NCI-H345 (cell line): ENCODE data around the gene TAX1BP3.
A peak's percentile ranks its signal among the peaks of the same experiment; 100 is the strongest.

Experiments used
- DNase-seq: peaks from one replicate; lab custom pipeline; 2025; lab: John Stamatoyannopoulos, UW

The TAX1BP3 gene

DNA sequence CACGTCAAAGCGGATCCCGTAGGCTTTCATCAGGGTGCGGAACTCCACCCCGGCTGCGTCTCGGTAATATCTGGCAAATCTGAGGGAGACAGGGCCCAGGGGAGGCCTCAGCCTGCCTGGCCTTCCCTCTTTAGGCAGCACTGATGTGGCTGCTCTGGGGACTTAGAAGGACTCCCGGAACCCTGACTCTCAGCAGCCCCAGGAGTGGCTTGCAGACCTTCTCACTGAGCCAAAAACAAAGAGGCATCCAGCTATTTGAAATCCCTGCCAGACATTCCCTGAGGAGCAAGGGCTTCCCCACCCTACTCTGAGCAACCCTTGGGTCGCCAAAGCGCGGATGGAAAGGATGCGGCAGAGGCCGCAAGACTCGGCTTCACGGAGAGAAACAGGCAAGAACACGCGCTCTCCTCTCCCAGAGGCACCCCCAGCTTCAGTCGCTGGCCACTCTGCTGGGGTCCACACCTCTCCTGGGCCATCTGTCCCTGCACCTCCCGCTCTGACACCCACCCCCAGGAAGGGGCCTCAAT is 19.7 kb upstream of the TAX1BP3 start:
- no peak for DNase-seq

DNA sequence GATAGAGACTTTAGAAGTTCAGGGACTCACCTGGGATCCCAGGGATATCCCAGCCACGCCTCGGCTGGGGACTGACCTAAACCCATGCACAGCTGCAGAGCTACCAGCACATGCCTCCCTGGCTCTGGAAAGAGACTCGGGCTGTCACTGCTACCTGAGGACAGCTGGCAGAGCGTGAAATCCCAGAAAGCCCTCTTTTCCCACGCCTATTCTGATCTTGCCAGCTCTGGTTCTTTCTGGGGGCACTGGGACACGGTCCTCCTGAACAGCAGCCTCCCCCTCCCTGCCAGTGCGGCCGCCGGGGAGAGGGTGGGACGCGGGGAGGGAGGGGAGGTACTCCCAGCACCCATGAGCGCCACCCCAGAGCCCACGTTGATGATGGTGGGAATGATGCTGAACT is 16.8 kb upstream of the TAX1BP3 start:
- no peak for DNase-seq

DNA sequence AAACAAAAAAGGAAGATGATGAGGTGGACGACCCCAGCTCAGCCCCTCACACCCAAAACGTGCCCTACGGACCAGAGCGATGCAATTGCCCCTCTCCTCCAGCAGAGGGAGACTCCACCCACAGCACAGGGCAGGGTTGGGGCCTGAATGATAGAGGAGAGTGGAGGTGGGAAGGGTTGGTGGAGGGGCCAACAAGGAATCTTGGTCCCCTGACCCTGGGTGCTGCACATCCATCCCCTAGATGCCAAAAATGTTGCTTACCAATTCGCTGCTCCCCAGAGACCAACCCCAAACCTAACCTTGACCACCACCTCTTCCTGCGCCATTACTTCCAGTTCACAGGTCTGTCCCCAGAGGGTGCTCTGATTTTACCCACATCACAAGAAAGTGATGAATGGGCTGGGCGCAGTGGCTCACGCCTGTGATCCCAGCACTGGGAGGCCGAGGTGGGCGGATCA is 14.7 kb upstream of the TAX1BP3 start:
- DNase-seq, result no peak

DNA sequence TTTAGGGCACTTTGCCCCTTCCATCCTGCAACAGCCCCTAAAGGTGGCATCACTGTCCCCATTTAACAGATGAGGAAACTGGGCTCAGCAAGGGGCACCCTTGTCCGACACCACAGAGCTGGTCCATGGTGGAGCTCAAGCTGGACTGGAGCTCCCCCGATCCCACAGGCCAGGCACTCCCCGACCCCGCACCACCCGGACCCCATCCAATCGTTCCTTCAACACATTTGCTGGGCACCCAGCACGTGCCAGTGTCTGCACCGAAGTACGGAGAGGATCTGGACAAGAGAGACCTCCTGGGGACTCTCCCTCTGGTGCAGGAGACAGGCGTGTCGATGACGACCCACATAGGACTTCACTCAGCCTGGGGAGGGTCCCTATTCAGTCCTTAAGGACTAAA is 13.7 kb upstream of the TAX1BP3 start:
- DNase-seq, result no peak

DNA sequence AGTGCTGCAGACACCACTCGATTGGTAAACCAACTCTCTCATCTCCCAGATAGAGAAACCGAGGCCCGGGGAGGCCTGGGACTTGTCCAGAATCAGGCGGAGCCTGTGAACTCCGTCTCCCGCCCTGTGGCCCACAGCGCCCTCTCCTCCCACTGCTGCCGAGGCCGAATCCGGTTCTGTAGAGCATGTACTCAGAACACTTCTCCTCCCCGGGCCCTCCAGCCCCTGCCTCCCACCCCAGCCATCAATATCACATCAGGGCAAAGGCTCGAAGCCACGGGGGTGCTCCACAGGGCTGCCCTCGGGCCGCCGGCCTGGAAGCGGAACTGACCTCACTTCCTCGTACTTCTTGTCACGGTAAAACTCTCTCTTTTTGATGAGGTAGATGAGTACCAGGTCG is 13.2 kb upstream of the TAX1BP3 start:
- DNase-seq, result no peak

DNA sequence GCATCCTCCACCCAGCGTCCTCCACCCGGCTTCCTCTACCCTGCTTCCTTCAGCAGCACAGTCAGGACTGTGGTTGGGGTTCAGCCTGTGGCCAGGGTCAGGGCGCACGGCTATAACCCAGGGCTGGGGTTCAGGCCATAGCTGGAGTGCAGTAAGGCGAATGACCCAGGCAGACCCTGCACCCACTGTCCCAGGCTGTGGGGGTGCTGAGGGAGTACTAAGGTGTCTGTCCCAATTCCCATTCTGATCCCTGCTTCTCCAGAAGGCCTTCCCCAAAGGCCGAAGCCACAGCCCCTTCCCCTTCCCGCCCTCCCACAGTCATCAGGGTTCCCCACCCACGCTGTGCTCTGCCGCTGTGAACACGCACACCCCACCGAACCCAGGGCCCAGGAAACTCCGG is 12.7 kb upstream of the TAX1BP3 start:
- DNase-seq, result no peak

DNA sequence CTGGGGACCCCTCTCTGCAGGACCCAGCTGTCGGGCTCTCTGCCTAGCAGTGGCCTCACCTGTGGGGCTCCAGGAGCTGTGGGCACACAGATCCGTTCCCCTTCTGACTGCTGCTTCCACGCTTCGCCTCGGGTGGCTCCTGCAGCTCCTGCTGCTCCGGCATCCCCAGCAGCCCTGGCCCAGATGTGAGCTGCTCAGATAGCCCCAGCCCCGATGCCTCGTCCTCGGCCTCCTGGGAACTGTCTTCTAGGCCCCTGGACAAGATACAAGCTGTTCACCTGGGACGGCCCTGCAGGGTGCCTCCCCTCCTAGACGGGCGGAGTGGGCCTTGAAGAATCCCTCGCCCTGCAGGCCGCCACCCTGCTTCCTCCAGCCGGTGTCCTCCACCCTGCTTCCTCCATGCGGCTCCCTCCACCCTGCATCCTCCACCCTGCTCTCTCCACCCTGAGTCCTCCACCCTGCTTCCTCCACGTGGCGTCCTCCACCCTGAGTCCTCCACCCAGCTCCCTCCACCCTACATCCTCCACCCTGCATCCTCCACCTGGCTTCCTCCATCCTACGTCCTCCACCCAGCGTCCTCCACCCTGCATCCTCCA is 11.3 kb upstream of the TAX1BP3 start:
- no peak for DNase-seq

DNA sequence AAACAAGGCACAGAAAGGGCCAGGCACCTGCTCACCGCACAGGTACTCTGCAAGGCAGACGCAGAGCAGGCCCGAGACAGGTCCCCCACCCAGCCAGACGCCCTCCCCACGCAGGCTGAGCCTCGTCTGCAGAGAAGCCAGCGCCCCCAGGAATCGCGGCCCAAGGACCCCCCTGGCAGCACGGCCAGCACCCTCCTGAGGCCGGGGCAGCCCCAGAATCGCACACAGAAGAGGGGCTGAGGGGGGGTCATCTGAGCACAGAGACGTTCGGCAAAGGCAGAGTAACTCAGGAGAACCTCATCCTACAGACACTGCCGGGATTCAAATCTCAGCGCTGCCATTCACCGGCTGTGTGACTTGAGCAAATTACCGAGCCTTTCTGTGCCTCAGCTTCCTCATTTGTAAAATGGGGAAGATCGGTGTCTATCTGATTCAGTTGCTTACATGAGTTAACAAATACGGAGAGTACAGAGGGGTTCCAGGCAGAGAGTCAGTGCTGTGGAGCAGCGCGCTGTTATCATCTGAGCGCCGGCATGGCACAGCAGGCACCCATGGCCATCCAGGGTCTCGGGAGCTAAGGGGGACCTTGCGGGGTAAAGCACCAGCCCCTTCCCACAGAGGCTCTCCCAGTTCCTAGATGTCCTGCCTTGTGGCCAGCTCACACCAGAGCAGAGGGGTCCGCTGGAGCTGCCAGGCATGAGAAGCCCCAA is 10.6 kb upstream of the TAX1BP3 start:
- no peak for DNase-seq

DNA sequence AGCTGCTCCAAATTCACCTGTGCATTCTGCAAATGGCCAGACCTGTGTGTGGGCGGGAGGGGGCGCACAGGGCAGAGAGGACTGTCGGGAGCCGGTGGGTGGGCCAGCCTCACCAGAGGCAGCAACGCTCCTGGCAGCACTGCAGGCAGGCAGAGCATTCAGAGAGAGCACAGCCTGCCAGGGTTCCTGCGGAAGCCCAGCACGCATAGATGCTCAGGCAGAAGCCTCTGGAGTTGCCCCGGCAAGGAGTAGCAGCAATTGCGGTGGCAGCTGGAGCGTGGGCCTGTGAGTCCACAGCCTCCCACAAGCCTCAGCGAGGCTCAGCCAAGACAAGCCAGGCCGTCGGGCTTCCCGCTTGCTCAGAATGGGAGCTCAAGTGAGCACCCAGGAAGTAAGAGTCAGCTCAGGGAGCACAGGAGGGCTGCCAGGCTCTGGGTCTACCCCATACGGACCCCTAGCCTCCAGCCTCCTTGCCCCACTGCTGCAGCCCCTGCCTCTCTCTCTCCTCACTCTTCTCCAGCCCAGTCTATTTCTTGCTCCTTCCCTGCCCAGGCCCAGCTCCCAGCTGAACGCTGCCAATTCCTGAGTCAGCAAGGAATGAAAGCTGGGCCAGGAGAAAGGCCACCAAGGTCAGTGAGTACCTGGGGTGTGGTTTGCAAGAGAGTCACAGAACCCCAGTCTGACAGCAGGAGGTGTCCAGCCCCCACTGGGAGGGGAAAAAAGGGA is 9.9 kb upstream of the TAX1BP3 start:
- DNase-seq, result no peak

DNA sequence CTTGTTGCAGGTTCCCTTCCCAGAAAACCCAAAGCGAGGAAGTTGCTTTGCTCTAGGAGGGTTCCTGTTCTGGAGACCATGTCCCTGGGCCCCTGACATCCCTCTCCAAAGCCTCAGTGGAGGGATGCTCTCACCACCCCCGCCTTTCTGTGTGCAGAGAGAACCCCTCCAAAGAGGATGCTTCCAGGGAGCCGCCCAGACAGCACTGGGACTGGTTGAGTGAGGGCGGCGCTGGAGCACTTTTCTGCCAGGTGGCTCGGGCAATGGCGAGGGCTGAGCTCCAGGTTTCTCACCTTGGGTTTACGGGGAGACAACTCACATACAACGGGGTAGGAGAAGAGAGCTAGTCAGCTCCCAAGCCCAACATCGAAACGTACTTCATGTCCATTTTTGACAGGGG is 7.5 kb upstream of the TAX1BP3 start:
- DNase-seq, result no peak

DNA sequence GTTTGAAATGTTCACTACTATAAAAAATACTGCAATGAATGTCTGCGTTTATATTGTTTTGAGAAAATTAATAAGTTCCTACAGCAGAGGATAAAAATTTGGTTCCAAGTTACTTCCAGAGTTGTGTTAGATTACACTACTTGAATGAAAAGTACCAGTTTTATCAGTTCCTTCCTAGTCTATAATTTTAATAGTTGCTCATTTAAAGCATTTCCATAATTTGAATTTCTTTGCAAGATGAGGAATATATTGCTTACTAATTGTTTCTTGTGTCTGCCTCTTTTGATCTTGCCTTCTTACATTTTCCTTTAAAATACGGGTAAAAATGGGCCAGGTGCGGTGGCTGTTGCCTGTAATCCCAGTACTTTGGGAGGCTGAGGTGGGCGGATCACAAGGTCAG is 4.2 kb upstream of the TAX1BP3 start:
- DNase-seq, result no peak

DNA sequence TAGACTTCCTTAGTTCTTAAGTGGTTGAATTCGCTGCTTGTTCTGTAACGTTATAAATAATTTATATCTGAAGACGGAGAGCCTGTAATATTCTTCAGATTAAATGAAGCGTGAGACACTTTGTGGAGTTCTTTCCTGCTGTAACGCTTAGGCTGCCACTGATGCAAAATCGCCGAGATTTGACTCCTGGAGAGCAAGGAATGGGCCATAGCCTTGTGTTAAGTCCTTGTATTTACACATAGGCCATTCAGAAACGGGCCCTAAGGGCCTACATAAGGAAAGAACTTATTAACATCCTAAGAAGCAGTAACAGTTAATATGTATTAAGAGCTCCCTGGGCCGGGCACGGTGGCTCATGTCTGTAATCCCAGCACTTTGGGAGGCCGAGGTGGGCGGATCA is 1.2 kb upstream of the TAX1BP3 start:
- DNase-seq, result no peak

DNA sequence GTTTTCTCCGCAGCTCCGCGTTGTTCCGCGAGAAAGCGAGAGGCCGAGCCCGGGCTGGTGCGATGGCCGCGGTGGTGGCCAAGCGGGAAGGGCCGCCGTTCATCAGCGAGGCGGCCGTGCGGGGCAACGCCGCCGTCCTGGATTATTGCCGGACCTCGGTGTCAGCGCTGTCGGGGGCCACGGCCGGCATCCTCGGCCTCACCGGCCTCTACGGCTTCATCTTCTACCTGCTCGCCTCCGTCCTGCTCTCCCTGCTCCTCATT is 638 bp upstream of the TAX1BP3 start:
- DNase-seq, result no peak

DNA sequence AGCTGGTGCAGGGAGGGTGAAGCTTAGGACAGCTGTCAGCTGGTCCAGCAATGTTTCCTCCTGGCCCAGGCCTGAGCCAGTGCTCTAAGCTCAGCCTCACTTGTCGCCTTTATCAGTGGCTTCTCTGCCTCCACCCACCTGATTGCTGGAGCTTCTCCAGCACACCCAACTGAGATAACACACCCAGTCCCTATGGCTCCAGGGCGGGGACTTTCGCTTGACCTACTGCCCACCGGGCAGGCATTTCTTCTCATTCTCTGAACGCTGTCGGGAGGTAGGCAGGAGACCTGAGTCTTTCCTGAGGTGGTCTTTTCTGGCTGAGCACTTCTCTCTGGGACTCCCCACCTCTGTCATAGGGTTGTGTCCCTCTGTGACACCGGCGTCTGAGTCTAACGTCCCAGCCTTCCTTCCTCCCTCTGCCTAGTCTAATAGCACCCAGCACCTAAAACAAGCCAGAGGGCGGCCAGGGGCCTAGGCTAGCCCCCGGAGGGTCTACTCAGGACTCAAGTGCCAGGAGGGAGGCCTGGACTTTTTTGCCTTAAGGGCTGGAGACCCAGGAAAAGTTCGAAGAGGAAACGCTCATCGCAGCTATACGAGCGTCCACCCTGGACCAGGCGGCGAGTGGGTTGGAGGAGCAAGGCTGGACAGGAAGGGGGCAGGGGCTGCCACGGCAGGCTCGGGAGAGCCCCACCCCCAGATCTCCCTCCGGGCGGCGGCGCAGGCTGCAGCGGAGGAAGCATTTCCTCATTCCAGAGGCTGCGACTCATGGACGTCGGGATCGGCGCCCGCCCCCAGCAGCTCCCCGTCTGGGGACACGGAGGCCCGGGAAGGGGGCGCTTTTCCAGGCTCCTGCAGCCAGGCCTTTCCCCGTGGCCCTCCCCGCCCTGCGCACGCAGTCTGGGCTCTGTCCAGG is 756 bp downstream of the TAX1BP3 start:
- DNase-seq, result peak; percentile 22

DNA sequence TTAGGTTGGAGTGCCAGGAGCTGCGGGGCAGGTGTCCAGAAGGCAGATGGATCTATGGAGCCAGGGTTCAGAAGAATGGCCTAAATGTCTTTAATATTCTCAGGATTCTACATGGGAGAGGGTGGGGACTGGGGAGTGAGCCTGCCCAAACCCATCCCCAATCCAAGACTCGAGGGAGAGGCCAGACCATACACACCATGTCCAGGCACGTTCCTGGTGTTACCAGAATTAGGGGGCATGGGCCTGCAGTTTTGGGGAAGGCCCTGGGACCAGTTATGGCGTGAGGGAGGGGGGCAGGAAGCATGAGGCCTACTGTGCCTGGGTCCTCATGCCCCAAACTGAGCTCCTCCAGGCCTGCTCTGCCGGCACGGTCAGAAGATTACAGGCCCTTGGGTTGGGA is 1.9 kb downstream of the TAX1BP3 start:
- DNase-seq, result no peak

DNA sequence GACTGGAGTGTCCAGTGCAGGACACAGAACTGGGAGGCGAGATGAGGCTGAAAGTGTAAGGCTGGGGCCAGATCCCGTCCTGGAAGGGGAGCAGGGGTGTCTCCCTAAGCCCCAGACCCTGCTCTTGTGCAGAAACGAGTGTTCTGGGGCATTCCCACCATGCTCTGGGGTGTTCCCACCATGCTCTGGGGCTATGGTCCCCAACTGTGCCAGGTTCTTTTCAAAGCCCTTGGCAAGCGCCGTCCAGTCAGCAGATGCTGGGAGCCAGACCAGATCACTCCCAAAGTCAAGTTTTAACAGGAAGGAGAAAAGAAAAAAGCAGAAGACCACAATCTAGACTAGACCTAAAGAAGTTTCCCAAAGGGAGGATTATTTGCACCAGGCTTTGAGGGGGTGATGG is 2.5 kb downstream of the TAX1BP3 start:
- no peak for DNase-seq

DNA sequence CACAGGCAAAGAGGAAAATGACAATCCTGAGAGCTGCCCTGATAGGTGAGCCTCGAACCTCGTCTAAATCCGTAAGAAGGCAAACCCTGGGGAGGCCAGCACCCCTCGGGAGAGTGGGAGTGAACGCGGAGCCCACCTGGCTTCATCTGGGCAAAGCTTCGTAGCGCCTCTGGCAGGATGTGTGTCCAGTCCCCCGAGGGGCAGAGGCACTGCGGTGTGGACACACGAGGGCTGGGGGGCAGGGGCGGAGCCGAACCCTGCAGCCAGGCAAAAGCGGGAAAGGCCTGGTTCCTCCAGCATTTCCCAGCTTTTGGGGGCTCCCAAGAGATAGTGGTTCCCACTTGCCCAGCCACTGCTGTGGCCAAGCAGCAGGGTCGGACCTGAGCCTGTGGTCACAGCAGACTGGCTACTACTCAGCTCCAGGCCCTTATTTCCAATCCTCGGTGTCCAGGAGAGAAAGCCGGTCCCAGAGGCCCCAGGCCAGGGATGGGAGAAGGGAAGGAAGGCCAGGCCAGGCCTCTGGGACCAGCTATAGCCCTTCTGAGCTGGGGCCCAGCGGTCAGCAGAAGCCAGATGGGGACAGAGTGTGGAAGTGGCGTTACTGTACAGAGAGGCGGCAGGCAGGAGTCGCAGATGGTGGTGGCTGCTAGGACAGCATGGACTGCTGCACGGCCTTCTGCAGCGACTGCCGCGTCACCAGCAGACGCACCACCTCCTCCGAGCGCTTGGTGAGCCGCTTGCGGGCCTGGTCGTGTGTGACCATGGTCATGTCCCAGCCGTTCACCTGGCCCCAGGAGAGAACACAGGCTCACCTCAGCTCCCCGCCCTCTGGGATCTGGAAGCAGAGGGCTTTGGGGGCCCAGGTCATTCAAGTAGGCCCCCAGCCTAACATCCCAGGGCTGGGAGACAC is 5.0 kb downstream of the TAX1BP3 start:
- DNase-seq, result no peak

DNA sequence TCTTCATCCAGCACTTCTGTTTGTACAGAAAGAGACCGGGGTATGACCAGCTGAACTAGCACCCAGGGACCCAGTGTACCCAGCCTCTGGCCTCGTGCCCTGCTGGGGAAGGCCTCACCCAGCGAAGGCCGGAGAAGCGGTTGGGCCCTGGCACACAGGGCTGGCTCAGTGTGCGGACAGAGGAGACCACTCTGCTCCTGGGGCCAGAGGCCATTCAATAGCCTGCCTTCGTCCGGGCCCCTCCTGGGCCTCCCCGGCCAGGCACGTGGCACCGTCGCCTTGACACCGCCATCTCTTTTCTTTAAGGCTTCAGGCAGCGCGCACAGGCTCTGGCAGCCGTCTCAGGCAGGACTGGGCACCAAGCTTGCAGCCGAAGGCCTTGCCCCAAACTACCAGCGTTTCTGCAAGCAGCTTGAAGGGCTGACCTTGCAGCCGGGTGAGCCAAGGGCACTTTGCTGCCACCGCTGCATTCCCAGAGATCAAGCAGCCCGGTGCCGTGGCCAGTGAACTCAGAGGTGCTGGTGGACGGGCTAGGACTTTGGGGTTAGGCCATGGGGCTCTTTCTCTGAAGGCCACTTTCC is 8.0 kb downstream of the TAX1BP3 start:
- no peak for DNase-seq

DNA sequence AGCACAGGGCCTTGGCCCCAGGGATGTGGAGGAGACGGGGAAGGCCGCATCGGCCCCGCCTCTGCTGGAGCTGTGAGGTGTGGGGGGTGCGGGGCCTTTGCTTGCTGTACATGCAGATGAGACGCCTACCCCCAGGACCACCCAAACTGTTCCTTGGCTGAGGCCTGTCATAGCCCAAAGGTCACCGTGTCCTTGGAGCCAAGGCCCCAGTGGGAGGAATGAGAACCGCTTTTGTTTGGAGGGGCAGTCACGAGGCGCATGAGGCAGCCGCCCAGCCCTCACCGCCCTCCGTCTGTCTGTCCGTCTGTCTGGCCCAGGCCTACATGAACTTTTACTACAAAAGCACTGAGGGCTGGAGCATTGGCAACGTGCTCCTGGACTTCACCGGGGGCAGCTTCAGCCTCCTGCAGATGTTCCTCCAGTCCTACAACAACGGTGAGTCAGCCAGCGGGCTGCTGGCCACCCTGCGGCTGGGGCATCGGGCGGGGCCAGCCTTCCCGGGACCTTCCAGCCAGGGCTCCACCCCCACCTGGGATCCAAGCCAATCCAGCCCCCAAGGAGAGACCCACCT is 8.8 kb downstream of the TAX1BP3 start:
- no peak for DNase-seq

DNA sequence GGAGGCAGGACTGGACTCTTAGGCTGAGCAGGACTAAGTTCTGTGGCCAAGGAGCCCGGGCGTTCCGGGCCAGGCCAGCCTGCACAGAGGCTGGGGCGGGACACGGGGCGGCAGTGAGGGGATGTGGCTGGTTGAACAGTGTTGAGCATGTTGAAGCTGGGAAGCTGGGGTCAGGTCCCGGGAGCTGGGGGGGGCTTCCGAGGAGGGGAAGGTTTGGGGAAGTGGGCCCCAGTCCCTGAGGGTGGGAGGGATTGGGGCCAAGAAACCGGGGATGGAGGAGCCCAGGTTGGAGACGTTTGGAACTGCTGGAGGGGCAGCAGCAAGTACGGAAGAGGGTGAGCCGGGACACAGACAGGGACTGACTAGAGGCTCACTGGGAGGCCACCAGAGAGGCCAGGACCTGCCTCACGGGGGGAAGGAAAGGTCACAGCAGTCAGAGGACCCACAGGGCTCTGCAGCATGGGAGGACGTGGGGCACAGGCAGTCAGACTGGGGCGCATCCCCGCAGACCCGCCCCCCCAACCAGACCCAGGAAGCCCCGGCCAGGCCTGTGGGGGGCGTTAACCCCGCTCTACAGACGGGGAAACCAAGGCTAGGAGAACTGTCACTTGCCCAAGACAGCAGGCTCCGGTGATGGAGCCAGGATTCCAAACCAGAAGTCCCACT is 9.5 kb downstream of the TAX1BP3 start:
- DNase-seq, result no peak
